HCT116 (cell line): ENCODE results near the gene ESPNL. TPM values are rescaled to one million over a fixed set of nuclear protein-coding genes. Genes with fewer than 3 reads are reported as not detected.

ENCODE experiments used
- ATAC-seq: fragments of 200-7000 bp; cut with Tn5 transposase; 2 replicates; pipeline ENCODE4 v1.9.1; 2020; ENCODE audit warnings: mild to moderate bottlenecking, moderate library complexity
- BruUV-seq: library from RNA; stranded (reverse); fragments of 400-500 nt; replicated peaks from 2 replicates; lab custom pipeline; 2021; lab: Mats Ljungman, UMichigan
- CTCF ChIA-PET: fragments of 300-600 bp; sonication (Branson Sonifier 250); formaldehyde crosslinking; loops from one replicate; lab custom pipeline; 2021; ENCODE audit warnings: antibody characterized with exemption; lab: Charles Lee
- POLR2A ChIA-PET: fragments of 300-600, 350-600 bp; sonication (Branson Sonifier 250); formaldehyde crosslinking; loops from one replicate; lab custom pipeline; 2021; ENCODE audit warnings: antibody characterized with exemption; lab: Charles Lee
- RAD21 ChIA-PET, 2 experiments: fragments of 300-600 bp; sonication (Branson Sonifier 250); formaldehyde crosslinking; loops; one replicate each; lab custom pipeline; 2023; ENCODE audit warnings: low total read pairs in 2 of 2; ENCODE audit not compliant: uncharacterized antibody in 2 of 2, unreplicated experiment in 2 of 2, low non-redundant PET in 1 of 2; lab: Charles Lee
- DNase-seq: peaks from one replicate; pipeline ENCODE4 v3.0.0-alpha.2; 2010; ENCODE audit warnings: low read depth, low spot score
- H2AFZ ChIP-seq: fragments of 200-600 bp; shearing (Covaris generic), sonication (generic); 2 replicates; pipeline ENCODE4 v1.6.1; 2017; ENCODE audit warnings: low read depth, mixed run types, mixed read lengths, antibody characterized with exemption, low read length; ENCODE audit not compliant: poor library complexity, severe bottlenecking
- H3K27ac ChIP-seq: 2 replicates; pipeline ENCODE4 v1.5.1; 2012; ENCODE audit warnings: low read depth, low read length
- H3K27me3 ChIP-seq: fragments of 200-600 bp; sonication (generic); 2 replicates; pipeline ENCODE4 v1.6.1; 2016; ENCODE audit warnings: mixed run types, low read length, mixed read lengths; ENCODE audit not compliant: insufficient read depth
- H3K36me3 ChIP-seq, 2 experiments: fragments of 200-500 bp in 1 of 2; fragments of 200-600 bp in 1 of 2; sonication (Bioruptor generic) in 1 of 2; sonication (generic) in 1 of 2; 2 replicates each; pipeline versions ENCODE4 v1.5.1 to v1.6.1; 2014 to 2016; ENCODE audit warnings: low read length in 2 of 2, inconsistent platforms in 1 of 2, mixed read lengths in 1 of 2, mixed run types in 1 of 2; ENCODE audit not compliant: insufficient read depth in 2 of 2, control insufficient read depth in 1 of 2
- H3K4me1 ChIP-seq, 2 experiments: fragments of 200-600 bp in 1 of 2; sonication (generic) in 1 of 2; 2 replicates each; pipeline versions ENCODE4 v1.5.1 to v1.6.1; 2012 to 2017; ENCODE audit warnings: low read length in 2 of 2, inconsistent platforms in 1 of 2, mild to moderate bottlenecking in 1 of 2, mixed read lengths in 1 of 2, mixed run types in 1 of 2, moderate library complexity in 1 of 2; ENCODE audit not compliant: insufficient read depth in 2 of 2, control insufficient read depth in 1 of 2
- H3K4me2 ChIP-seq: fragments of 200-600 bp; sonication (generic); 2 replicates; pipeline ENCODE4 v1.6.1; 2017; ENCODE audit warnings: mixed run types, low read length, mixed read lengths
- H3K4me3 ChIP-seq, 2 experiments: fragments of 200-600 bp in 1 of 2; sonication (generic) in 1 of 2; replicated peaks in 1 of 2; 2 replicates each; pipeline ENCODE4 v1.5.1; 2011 to 2016; ENCODE audit warnings: low read length in 2 of 2, control low read depth in 1 of 2, low read depth in 1 of 2, mild to moderate bottlenecking in 1 of 2, mixed read lengths in 1 of 2, mixed run types in 1 of 2
- H3K79me2 ChIP-seq: fragments of 200-600 bp; sonication (generic); 2 replicates; pipeline ENCODE4 v1.6.1; 2017; ENCODE audit warnings: mild to moderate bottlenecking, mixed run types, low read length, moderate library complexity, mixed read lengths; ENCODE audit not compliant: insufficient read depth
- H3K9ac ChIP-seq: fragments of 200-600 bp; sonication (generic); 2 replicates; pipeline ENCODE4 v1.6.1; 2016; ENCODE audit warnings: low read length, mixed read lengths
- H3K9me2 ChIP-seq: fragments of 200-600 bp; sonication (generic), shearing (Covaris generic); 2 replicates; pipeline ENCODE4 v1.6.1; 2017; ENCODE audit warnings: mixed run types, mild to moderate bottlenecking, moderate library complexity; ENCODE audit not compliant: insufficient read depth
- H3K9me3 ChIP-seq, 2 experiments: fragments of 200-500 bp in 1 of 2; fragments of 200-600 bp in 1 of 2; sonication (Bioruptor generic) in 1 of 2; sonication (generic) in 1 of 2; 2 replicates each; pipeline ENCODE4 v1.6.1; 2014 to 2017; ENCODE audit warnings: low read length in 2 of 2, mixed read lengths in 2 of 2, inconsistent platforms in 1 of 2, low read depth in 1 of 2, mild to moderate bottlenecking in 1 of 2, mixed run types in 1 of 2, moderate library complexity in 1 of 2; ENCODE audit not compliant: control insufficient read depth in 1 of 2, insufficient read depth in 1 of 2
- H4K20me1 ChIP-seq: fragments of 200-600 bp; sonication (generic), shearing (Covaris generic); 2 replicates; pipeline ENCODE4 v1.6.1; 2017; ENCODE audit warnings: mixed run types, mild to moderate bottlenecking, moderate library complexity; ENCODE audit not compliant: insufficient read depth
- CBX3 ChIP-seq: IDR thresholded peaks from 2 replicates; pipeline ENCODE4 v1.6.1; 2012; ENCODE audit warnings: low read depth
- CEBPB ChIP-seq: IDR thresholded peaks from 2 replicates; pipeline ENCODE4 v1.6.1; 2012; ENCODE audit warnings: low read depth
- CTCF ChIP-seq, 3 experiments: fragments of 200-600 bp in 1 of 3; sonication (generic) in 1 of 3; IDR thresholded peaks in 2 of 3; conservative IDR thresholded peaks in 1 of 3; 2 replicates each; pipeline ENCODE4 v1.5.1; 2012 to 2017; ENCODE audit warnings: low read depth in 2 of 3, low read length in 2 of 3, antibody characterized with exemption in 1 of 3, borderline replicate concordance in 1 of 3, control low read depth in 1 of 3, mild to moderate bottlenecking in 1 of 3, mixed read lengths in 1 of 3, mixed run types in 1 of 3, moderate library complexity in 1 of 3; ENCODE audit not compliant: insufficient read depth in 1 of 3
- EGR1 ChIP-seq: IDR thresholded peaks from 2 replicates; pipeline ENCODE4 v1.6.1; 2012; ENCODE audit warnings: low read depth
- EZH2 ChIP-seq: fragments of 200-600 bp; sonication (generic); IDR thresholded peaks from 2 replicates; pipeline ENCODE4 v1.6.1; 2017; ENCODE audit warnings: antibody characterized with exemption, mixed run types
- EZH2phosphoT487 ChIP-seq: fragments of 200-600 bp; IDR thresholded peaks from 2 replicates; pipeline ENCODE4 v1.6.1; 2018; ENCODE audit warnings: antibody characterized with exemption, borderline replicate concordance
- JUND ChIP-seq: IDR thresholded peaks from 2 replicates; pipeline ENCODE4 v1.6.1; 2012
- POLR2A ChIP-seq: IDR thresholded peaks from 2 replicates; pipeline ENCODE4 v1.7.0; 2011; ENCODE audit warnings: borderline replicate concordance; ENCODE audit not compliant: insufficient read depth, insufficient read length; ENCODE audit errors: extremely low read depth
- POLR2AphosphoS5 ChIP-seq: IDR thresholded peaks from 2 replicates; pipeline ENCODE4 v1.6.1; 2011; ENCODE audit warnings: mild to moderate bottlenecking, low read depth, low read length, moderate library complexity
- RAD21 ChIP-seq: IDR thresholded peaks from 2 replicates; pipeline ENCODE4 v1.6.1; 2012; ENCODE audit warnings: low read depth, mild to moderate bottlenecking
- SIN3A ChIP-seq: IDR thresholded peaks from 2 replicates; pipeline ENCODE4 v1.6.1; 2012; ENCODE audit warnings: low read depth
- SP1 ChIP-seq: IDR thresholded peaks from 2 replicates; pipeline ENCODE4 v1.6.1; 2012; ENCODE audit warnings: low read depth
- SRF ChIP-seq: IDR thresholded peaks from 2 replicates; pipeline ENCODE4 v1.6.1; 2012; ENCODE audit warnings: low read depth
- TCF7L2 ChIP-seq: IDR thresholded peaks from 2 replicates; pipeline ENCODE4 v1.7.0; 2011; ENCODE audit warnings: borderline replicate concordance, inconsistent platforms; ENCODE audit not compliant: insufficient read depth, insufficient read length; ENCODE audit errors: extremely low read depth
- YY1 ChIP-seq: IDR thresholded peaks from 2 replicates; pipeline ENCODE4 v1.6.1; 2011; ENCODE audit warnings: low read length, low read depth, moderate library complexity, mild to moderate bottlenecking; ENCODE audit not compliant: insufficient replicate concordance; ENCODE audit errors: extremely low read depth
- ZFX ChIP-seq: fragments of 450-650 bp; IDR thresholded peaks from 2 replicates; pipeline ENCODE4 v1.6.1; 2017
- ZNF274 ChIP-seq: fragments of 200-500 bp; sonication (Bioruptor generic); IDR thresholded peaks from 2 replicates; pipeline ENCODE4 v1.6.1; 2014; ENCODE audit warnings: mild to moderate bottlenecking, low read depth, low read length, inconsistent platforms
- intact Hi-C: fragments of 100-400 bp; cut with micrococcal nuclease; formaldehyde crosslinking; loops from 2 replicates; pipeline ENCODE4 v1.10.0; 2022
- total RNA-seq: library from RNA; stranded (reverse); gene quantifications from one replicate; pipeline ENCODE4 v1.2.1, GENCODE V29; 2021; ENCODE audit not compliant: unreplicated experiment
- TF ChIP-seq, protein P1 (sequence below): IDR thresholded peaks from 2 replicates; pipeline ENCODE4 v1.6.1; 2012

Gene ESPNL
- total RNA-seq, 1 experiment from 2014 or later: 0.22 TPM

DNA sequence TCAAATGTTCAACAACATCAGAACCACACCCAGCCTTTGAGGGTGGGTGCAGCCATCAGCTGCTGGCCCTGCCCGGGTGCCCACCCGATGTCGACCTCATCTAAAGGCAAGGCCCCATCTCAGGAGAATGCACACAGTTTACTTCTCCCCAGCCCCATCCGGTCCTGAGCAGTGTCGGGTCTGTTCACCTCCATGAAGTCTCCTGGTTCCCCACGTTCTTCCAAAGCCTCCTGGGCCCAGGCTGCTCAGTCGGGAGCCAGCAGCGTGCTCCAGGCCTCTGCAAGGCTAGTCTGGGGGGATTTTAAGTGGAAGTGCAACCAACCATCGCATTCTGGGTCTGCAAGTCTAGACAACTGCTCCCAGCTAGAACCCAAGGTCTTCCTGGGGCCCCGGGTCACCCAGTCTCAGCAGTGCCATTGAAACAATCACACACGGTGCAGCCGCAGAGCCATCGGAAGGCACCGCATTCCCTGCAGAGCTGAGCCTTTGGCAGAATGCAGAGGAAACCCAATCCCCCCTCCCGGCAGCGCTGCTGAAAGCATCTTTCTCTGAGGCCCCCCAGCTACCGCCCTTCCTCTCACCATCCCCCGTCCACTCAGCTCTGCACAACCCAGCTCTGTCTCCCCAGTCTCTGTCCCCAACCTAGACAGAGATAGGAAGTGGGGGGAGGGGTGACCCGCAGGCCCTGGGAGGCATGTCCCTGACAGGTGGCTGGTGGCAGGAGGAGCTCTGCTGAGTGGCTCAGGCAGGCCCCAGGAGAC is 8.5 kb downstream of the ESPNL start:
- BruUV-seq: no TSS peak
- CTCF ChIA-PET: interaction anchor here (1.2 kb wide), 1 partner anchor 250 kb away, joined by 4 read pairs; no protein-coding TSS in a partner anchor
- Histone ChIP-seq H3K27me3 (no peaks in the 10 kb centered on the region), H3K9me3 (no peaks in the 10 kb centered on the region), H3K4me1 (peaks cover 0 to 3% of the 10 kb centered on the region in 2 experiments; a peak in 1 of 4 replicates), H2AFZ (no peak overlapping the region), H3K4me2 (no peak overlapping the region), H3K9me2 (no peaks in the 10 kb centered on the region), H3K79me2 (no peaks in the 10 kb centered on the region), H3K27ac (no peak overlapping the region), H3K9ac (no peak overlapping the region), H3K36me3 (no peaks in the 10 kb centered on the region), H4K20me1 (no peaks in the 10 kb centered on the region), H3K4me3 (no peak overlapping the region)
- ATAC-seq (no peak), DNase-seq (no peak)
- no peak for TF ChIP-seq RAD21
- TF ChIP-seq EZH2phosphoT487: no peak
- no peak for TF ChIP-seq ZFX
- TF ChIP-seq TCF7L2: no peak
- no peak for TF ChIP-seq EGR1
- no peak for TF ChIP-seq ZNF274
- no peak for TF ChIP-seq CBX3
- RAD21 ChIA-PET: interaction anchor here in 1 of 2 experiments (1.1 kb wide), 1 partner anchor 155 kb away, joined by 3 read pairs; no protein-coding TSS in a partner anchor
- intact Hi-C loops: no loop called here
- POLR2A ChIA-PET: interaction anchor here (0.7 kb wide), 2 partner anchors 33 to 1575 kb away, joined by 6 to 8 read pairs; no protein-coding TSS in a partner anchor

DNA sequence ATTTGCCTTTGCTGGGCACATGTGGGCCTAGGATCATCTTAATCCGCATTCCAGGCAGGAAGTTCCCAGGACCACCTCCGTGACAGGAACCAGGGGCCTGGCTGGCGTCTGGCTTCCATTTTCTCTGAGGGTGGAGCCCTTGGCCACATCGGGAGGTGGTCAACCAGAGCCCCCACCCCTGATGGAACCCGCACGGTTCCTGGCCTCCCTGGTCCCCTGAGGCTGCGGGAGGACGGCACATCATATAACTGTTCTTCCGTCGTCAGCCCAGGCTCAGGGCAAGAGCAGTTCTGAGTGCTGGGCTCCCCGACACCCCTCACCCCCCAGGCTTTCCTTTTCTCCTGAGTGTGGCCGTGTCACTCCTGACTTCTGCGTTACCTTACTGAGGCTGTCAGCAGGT is 13.5 kb downstream of the ESPNL start:
- ChIA-PET CTCF (no interaction called here), POLR2A (no interaction called here), RAD21 (no interaction called here)
- Histone ChIP-seq H3K4me1 (peaks cover 0 to 3% of the 10 kb centered on the region in 2 experiments; a peak in 1 of 4 replicates), H3K36me3 (no peaks in the 10 kb centered on the region), H3K79me2 (no peaks in the 10 kb centered on the region), H3K27me3 (no peaks in the 10 kb centered on the region), H4K20me1 (no peaks in the 10 kb centered on the region), H3K4me2 (no peak overlapping the region), H2AFZ (no peak overlapping the region), H3K9me2 (no peaks in the 10 kb centered on the region), H3K9me3 (no peaks in the 10 kb centered on the region), H3K4me3 (no peak overlapping the region), H3K27ac (no peak overlapping the region), H3K9ac (no peak overlapping the region)
- ATAC-seq (no peak), DNase-seq (no peak)
- no TSS peak for BruUV-seq
- intact Hi-C loops: no loop called here
- no peak for TF ChIP-seq POLR2A
- no peak for TF ChIP-seq SRF
- TF ChIP-seq SP1: no peak
- no peak for TF ChIP-seq CTCF (IDR thresholded peaks at IDR 0.05 in 2 of 3, conservative IDR thresholded peaks at IDR 0.05 in 1 of 3; ENCODE audit: borderline replicate concordance in 1 of 3, insufficient read depth in 1 of 3, low read depth in 2 of 3, low read length in 2 of 3)
- no peak for TF ChIP-seq CEBPB
- no peak for TF ChIP-seq POLR2AphosphoS5
- TF ChIP-seq TCF7L2: no peak
- no peak for TF ChIP-seq EZH2phosphoT487
- no peak for TF ChIP-seq ZNF274
- no peak for TF ChIP-seq YY1
- TF ChIP-seq EZH2: no peak
- TF ChIP-seq RAD21: no peak
- TF ChIP-seq SIN3A: no peak
- TF ChIP-seq JUND: no peak
- TF ChIP-seq, protein P1, sequence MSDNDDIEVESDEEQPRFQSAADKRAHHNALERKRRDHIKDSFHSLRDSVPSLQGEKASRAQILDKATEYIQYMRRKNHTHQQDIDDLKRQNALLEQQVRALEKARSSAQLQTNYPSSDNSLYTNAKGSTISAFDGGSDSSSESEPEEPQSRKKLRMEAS: no peak
